Measurements from ENCODE around the gene AMDHD2. TPM values are rescaled to one million over a fixed set of nuclear protein-coding genes. Genes with fewer than 3 reads are reported as not detected.
"Not testable (repeated sequence)": the region's sequence is repeated elsewhere in the genome, so short reads cannot be mapped to it uniquely, and the experiment has no call there.

Gene AMDHD2
- total and polyA plus RNA-seq, 7 donors = 5.4 to 12.6 (median 9.4) TPM

DNA sequence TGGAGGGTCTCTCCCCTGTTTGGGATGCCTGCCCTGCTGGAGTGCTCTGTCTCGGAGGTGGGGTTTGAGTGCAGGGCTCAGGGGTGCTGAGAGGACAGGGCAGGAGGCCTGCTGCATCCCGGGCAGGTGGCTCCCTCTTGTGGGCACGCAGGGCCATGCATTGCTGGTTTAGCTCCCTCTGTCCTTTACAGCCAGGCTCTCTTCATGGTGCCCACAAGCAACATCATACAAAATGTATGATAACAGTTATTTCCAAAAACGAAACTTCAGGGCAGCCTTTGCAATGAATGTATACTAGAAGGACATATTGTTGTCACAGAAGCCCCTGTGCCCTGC lies 40.6 kb downstream of the AMDHD2 start:
- H3K27ac ChIP-seq; H3K27me3 ChIP-seq (ENCODE audit: insufficient read depth in 3 of 3, low read length in 2 of 3); intact Hi-C loops (cut with DNase I); H3K9me3 ChIP-seq; H3K4me3 ChIP-seq; H3K4me1 ChIP-seq; H3K36me3 ChIP-seq (ENCODE audit: insufficient read depth in 1 of 2, low read depth in 1 of 2): not testable (repeated sequence)
- ATAC-seq = peak; percentile 69 to 87 (median 84)
- peak; percentile 55 to 85 for DNase-seq
- 5 to 20% (median 20%) methylated on average over 1 to 2 of the region's 4 CpGs for WGBS, 3 donors
- TF ChIP-seq, protein P1, sequence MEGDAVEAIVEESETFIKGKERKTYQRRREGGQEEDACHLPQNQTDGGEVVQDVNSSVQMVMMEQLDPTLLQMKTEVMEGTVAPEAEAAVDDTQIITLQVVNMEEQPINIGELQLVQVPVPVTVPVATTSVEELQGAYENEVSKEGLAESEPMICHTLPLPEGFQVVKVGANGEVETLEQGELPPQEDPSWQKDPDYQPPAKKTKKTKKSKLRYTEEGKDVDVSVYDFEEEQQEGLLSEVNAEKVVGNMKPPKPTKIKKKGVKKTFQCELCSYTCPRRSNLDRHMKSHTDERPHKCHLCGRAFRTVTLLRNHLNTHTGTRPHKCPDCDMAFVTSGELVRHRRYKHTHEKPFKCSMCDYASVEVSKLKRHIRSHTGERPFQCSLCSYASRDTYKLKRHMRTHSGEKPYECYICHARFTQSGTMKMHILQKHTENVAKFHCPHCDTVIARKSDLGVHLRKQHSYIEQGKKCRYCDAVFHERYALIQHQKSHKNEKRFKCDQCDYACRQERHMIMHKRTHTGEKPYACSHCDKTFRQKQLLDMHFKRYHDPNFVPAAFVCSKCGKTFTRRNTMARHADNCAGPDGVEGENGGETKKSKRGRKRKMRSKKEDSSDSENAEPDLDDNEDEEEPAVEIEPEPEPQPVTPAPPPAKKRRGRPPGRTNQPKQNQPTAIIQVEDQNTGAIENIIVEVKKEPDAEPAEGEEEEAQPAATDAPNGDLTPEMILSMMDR (IDR thresholded peaks at IDR 0.05) = peak; percentile 50

DNA sequence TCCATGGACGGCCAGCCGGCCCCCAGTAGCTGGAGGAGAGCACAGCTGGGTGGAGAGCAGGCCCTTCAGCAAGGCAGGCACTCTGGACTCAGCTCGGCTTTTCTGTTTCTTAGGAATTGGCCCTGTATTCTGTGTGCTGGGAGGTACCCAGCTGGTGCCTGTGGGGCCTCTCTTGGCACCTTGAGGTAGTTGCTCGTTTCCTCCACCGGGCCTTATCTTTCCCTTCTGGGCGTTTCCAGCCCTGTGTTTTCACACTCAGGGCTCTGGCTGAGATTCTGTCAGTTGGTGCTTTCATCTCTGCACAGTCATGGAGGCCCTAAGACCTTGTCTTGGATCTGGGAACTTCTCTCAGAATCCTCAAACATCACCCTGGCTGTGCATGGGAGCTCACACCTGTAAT lies 47.3 kb downstream of the AMDHD2 start:
- H3K27me3 ChIP-seq (ENCODE audit: insufficient read depth in 3 of 3, low read length in 2 of 3); H3K9me3 ChIP-seq; H3K4me3 ChIP-seq; DNase-seq; H3K27ac ChIP-seq; H3K4me1 ChIP-seq; H3K36me3 ChIP-seq (ENCODE audit: insufficient read depth in 1 of 2, low read depth in 1 of 2); intact Hi-C loops (cut with DNase I); ATAC-seq: not testable (repeated sequence)
- WGBS, 3 donors = no CpG with 5 or more reads among the region's 6 CpGs

GRCh38 chr16:2568573-2568972 lies 48.4 kb downstream of the AMDHD2 start:
- no CpG with 5 or more reads among the region's 11 CpGs for WGBS, 3 donors
- H3K36me3 ChIP-seq (ENCODE audit: insufficient read depth in 1 of 2, low read depth in 1 of 2); intact Hi-C loops (cut with DNase I); H3K4me3 ChIP-seq; H3K4me1 ChIP-seq; DNase-seq; H3K27ac ChIP-seq; H3K9me3 ChIP-seq; H3K27me3 ChIP-seq (ENCODE audit: insufficient read depth in 3 of 3, low read length in 2 of 3): not testable (repeated sequence)
- peak; percentile 88 to 93 (median 92) for ATAC-seq

GRCh38 chr16:2572704-2573103 lies 52.5 kb downstream of the AMDHD2 start:
- H3K9me3 ChIP-seq; H3K4me3 ChIP-seq; ATAC-seq; DNase-seq; H3K27me3 ChIP-seq (ENCODE audit: insufficient read depth in 3 of 3, low read length in 2 of 3); H3K27ac ChIP-seq; H3K36me3 ChIP-seq (ENCODE audit: insufficient read depth in 1 of 2, low read depth in 1 of 2); H3K4me1 ChIP-seq; intact Hi-C loops (cut with DNase I): not testable (repeated sequence)
- no CpG with 5 or more reads among the region's 6 CpGs for WGBS, 3 donors

DNA sequence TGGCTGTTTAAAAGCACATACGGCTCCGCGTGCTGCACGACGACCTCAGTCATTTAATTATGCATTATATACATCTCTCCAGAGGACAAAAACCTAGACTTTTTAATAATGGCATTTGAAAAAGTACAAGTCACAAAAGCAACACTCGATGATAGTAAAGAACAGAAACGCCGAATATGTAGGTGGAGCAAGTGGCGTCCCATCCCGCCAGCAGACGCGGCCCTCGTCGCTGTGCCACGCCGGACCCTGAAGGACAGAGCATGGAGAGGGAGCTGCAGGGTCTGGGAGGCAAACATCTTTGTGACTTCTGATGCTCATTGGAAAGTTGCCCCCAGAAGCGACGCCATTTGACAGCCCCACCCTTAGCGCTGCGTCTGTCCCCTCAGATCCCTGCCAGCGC lies 55.7 kb downstream of the AMDHD2 start:
- intact Hi-C loops (cut with DNase I); H3K36me3 ChIP-seq (ENCODE audit: insufficient read depth in 1 of 2, low read depth in 1 of 2); H3K27ac ChIP-seq; H3K4me3 ChIP-seq; ATAC-seq; H3K4me1 ChIP-seq; H3K27me3 ChIP-seq (ENCODE audit: insufficient read depth in 3 of 3, low read length in 2 of 3); H3K9me3 ChIP-seq: not testable (repeated sequence)
- WGBS, 3 donors = 94 to 98% methylated on average over 11 to 14 of the region's 21 CpGs; no CpG with 5 or more reads in 1 of the 3 donors
- peak in 1 of 2 donors; percentile 5 for DNase-seq

- ATAC-seq; intact Hi-C loops (cut with DNase I); H3K27me3 ChIP-seq (ENCODE audit: insufficient read depth in 3 of 3, low read length in 2 of 3); H3K4me3 ChIP-seq; H3K36me3 ChIP-seq (ENCODE audit: insufficient read depth in 1 of 2, low read depth in 1 of 2); H3K9me3 ChIP-seq; DNase-seq; H3K4me1 ChIP-seq; H3K27ac ChIP-seq: not testable (repeated sequence)
- 93 to 97% (median 96%) methylated on average over 6 to 16 of the region's 26 CpGs for WGBS, 3 donors
Measured at GRCh38 chr16:2577044-2577443, 56.9 kb downstream of the AMDHD2 start.

DNA sequence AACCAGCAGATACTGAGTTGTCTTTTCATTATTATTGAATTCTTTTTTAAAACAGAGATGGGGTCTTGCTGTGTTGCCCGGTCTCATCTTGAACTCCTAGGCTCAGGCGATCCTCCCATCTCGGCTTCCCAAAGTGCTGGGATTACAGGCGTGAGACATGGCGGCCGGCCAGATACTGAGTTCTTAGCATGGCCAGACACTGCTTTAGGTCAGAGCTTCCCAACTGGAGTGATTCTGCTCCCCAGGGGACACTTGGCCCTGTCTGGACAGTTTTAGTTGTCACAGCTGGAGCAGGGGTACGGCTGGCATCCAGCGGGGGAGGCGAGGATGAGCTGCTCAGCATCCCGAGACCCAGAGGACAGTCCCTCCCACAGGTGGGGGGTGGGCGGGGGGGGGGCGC lies 58.7 kb downstream of the AMDHD2 start:
- H3K36me3 ChIP-seq (ENCODE audit: insufficient read depth in 1 of 2, low read depth in 1 of 2); H3K4me1 ChIP-seq; H3K27ac ChIP-seq; intact Hi-C loops (cut with DNase I); DNase-seq; H3K9me3 ChIP-seq; H3K4me3 ChIP-seq; H3K27me3 ChIP-seq (ENCODE audit: insufficient read depth in 3 of 3, low read length in 2 of 3): not testable (repeated sequence)
- ATAC-seq = peak in 1 of 4 donors; percentile 25
- 66 to 95% methylated on average over 2 to 3 of the region's 12 CpGs; no CpG with 5 or more reads in 1 of the 3 donors for WGBS, 3 donors

GRCh38 chr16:2580143-2580542 lies 60.0 kb downstream of the AMDHD2 start:
- peak; percentile 49 to 73 (median 62) for ATAC-seq

GRCh38 chr16:2580818-2581217 lies 60.6 kb downstream of the AMDHD2 start:
- DNase-seq; H3K9me3 ChIP-seq; H3K4me3 ChIP-seq; intact Hi-C loops (cut with DNase I); H3K27ac ChIP-seq; H3K27me3 ChIP-seq (ENCODE audit: insufficient read depth in 3 of 3, low read length in 2 of 3); H3K36me3 ChIP-seq (ENCODE audit: insufficient read depth in 1 of 2, low read depth in 1 of 2); ATAC-seq: not testable (repeated sequence)
- peaks cover 13% of the 10 kb centered on the region for H3K4me1 ChIP-seq
- no CpG with 5 or more reads among the region's 21 CpGs for WGBS, 3 donors

More at GRCh38 chr16:2580143-2580542, 60.0 kb downstream of the AMDHD2 start:
- H3K9me3 ChIP-seq; H3K4me3 ChIP-seq; H3K27me3 ChIP-seq (ENCODE audit: insufficient read depth in 3 of 3, low read length in 2 of 3); H3K27ac ChIP-seq; H3K36me3 ChIP-seq (ENCODE audit: insufficient read depth in 1 of 2, low read depth in 1 of 2); H3K4me1 ChIP-seq; intact Hi-C loops (cut with DNase I): not testable (repeated sequence)
- peak; percentile 18 to 62 for DNase-seq
- TF ChIP-seq, protein P1 (IDR thresholded peaks at IDR 0.05) = peak; percentile 7
- WGBS, 3 donors = 53 to 71% (median 53%) methylated on average over 4 to 7 of the region's 11 CpGs

All from psoas muscle (tissue), 8 donors.